GM19043 (cell line): ENCODE measurements around the gene APAF1.
"Not testable (repeated sequence)": the region's sequence is repeated elsewhere in the genome, so short reads cannot be mapped to it uniquely, and the experiment has no call there.

ENCODE experiments used
- ATAC-seq: cut with Tn5 transposase; IDR thresholded peaks from one replicate; pipeline ENCODE4 v1.9.1; 2021; ENCODE audit warnings: low read depth; ENCODE audit not compliant: unreplicated experiment

Gene APAF1

GRCh38 chr12:98750511-98750910, 105.4 kb downstream of the APAF1 start:
- no peak for ATAC-seq

- no peak for ATAC-seq
Measured at GRCh38 chr12:98751580-98752115, 106.6 kb downstream of the APAF1 start.

GRCh38 chr12:98752726-98753125, 107.6 kb downstream of the APAF1 start:
- ATAC-seq: no peak

DNA sequence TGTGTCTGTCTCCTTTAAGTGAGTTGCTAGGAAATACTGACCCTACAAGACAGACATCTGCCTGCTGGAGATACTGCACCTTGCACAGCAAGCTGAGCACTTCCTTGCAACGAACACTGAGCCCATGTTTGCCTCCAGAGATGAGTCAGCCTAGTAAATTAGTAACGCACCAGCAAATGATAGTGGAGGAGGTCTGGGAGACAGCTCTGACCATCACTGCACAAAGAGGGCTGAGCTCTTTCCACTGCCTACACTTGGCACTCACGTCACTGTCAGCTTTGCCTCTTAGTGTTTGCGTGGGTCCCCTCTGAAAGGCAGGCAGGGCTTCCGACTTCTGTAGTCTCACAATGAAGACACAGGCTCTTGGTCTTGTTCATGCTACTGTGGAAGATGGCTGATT, 109.0 kb downstream of the APAF1 start:
- peak; percentile 100 for ATAC-seq

GRCh38 chr12:98755855-98756254, 110.8 kb downstream of the APAF1 start:
- not testable (repeated sequence) for ATAC-seq

- ATAC-seq: no peak
Measured at GRCh38 chr12:98757455-98757854, 112.4 kb downstream of the APAF1 start.

GRCh38 chr12:98758331-98758730, 113.2 kb downstream of the APAF1 start:
- ATAC-seq: no peak

DNA sequence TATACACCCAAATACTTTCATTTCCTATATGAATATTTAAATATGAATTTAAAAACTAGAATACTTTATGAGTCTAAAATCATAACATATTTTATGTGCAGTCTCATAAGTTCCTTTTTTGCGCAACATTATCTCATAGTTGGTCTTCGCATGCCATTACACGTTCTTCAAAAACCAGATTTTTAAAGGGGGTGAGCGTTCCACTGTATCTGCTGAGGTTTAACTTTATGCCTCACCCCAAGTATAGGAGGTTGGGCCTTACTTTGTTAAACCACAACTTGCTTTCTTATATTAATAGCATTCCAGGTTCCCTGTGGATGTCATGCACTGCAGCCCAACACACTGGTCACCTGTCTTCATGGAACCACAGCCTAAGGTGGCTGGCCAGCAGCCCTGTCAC, 118.6 kb downstream of the APAF1 start:
- no peak for ATAC-seq

DNA sequence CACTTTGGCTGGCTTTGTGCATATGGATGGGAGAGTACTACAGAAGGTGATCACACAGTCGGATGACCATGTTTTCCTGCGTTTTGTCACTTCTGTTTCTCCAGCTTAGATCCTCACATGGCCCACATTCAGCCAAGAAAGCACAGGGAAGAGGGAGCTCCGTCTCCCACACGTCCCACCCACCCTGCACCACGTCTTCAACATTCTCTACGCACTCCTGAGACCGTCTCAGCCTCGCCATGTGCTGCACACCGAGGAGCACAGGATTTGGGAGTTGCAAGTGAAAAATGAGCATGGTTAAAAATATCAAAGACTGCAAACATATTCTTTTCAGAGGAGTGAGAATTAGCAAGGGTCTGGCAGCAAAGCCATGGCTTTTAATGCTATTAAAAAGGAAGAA, 122.2 kb downstream of the APAF1 start:
- no peak for ATAC-seq

DNA sequence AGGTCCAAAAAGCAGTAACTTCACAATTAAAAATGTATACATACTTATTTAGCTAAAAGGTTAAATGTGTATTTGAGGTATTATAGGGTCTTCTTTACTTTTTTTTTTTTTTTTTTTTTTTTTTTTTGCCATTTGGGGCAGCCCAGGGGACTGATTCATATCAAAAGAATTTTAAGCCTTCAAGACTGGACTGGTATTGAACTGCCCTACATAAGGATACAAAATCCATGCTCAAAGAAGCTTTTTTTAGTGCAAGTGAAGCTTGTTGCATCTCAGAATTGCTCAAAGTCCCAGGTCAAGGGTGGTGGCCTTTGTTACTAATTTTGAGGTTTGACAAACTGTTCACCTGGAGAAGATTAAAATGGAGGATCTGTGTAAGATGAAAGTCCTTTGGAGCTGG, 124.0 kb downstream of the APAF1 start:
- no peak for ATAC-seq

DNA sequence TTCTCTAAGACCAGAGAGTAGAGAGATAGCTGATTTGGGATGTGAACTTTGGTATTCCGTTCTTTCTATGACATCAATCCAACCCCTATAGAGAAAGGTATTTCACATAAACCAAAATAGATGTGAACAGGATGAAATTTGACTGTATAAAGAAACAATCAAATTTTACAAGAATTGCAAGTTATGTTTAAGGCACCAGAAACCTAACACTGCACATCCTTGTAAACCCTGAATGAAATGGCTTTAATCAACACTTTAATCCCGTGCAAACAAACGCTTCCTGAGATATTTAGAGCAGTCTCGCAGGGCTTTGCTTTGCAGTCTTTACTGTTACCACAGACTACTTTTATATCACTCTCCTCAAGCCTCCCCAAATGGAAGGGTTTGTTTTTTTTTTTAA, 125.1 kb downstream of the APAF1 start:
- ATAC-seq: no peak

GRCh38 chr12:98771811-98772752, 127.0 kb downstream of the APAF1 start:
- ATAC-seq: no peak

- no peak for ATAC-seq
Measured at GRCh38 chr12:98772818-98773217, 127.7 kb downstream of the APAF1 start.

GRCh38 chr12:98780261-98780660, 135.2 kb downstream of the APAF1 start:
- ATAC-seq: no peak

- no peak for ATAC-seq
Measured at GRCh38 chr12:98783420-98783819, 138.3 kb downstream of the APAF1 start.
